ENCODE results near the gene SBNO2. TPM values are rescaled to one million over a fixed set of nuclear protein-coding genes. Genes with fewer than 3 reads are reported as not detected.
"Not testable (repeated sequence)": the region's sequence is repeated elsewhere in the genome, so short reads cannot be mapped to it uniquely, and the experiment has no call there.

The SBNO2 gene
- polyA plus RNA-seq, 10 donors: 6.1 to 14.5 (median 10.4) TPM

DNA sequence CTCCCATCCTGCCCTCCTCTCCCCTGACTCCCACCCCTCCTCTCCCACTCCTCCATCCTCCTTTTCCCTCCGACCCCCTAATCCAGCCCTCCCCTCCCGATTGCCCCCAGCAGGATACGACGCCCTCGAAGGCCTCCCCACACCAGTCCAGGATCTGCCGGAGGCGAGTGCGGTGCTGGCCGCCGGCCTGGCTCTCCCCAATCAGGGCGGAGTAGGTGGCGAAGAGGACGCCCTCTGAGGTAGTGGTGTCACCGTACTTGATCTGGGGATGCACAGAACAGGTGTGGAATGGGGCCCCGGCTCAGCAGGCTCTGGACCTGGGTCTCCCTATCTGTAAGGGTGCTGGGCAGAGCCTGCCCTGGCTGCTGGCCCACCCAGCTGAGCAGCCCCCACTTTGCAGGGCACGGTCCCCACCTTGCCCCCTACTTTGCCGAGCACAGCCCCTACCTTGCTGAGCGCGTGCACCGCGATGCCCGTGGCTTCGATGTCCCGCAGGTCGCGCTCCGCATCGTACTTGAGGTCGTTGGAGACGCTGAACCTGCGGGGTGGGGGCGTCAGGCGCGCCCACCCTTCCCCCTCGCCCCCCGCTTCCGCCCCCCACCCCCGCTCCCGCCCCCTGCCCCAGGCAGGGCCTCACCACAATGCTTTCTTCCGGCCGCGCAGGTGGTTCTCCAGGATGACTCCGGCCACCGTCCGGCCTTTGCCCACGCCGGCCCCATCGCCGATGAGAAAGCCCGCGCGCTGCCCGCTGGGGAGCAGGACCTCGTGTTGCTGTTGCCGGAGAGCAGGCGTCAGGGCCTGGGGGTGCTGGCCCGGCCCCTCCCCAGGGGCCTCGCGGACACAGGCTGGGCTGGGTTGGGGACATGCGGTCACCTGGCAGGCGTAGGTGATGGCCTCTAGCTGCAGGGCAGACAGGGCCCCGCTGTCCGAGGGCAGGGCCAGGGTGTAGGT, 51.8 kb downstream of the SBNO2 start:
- DNase-seq: no peak

DNA sequence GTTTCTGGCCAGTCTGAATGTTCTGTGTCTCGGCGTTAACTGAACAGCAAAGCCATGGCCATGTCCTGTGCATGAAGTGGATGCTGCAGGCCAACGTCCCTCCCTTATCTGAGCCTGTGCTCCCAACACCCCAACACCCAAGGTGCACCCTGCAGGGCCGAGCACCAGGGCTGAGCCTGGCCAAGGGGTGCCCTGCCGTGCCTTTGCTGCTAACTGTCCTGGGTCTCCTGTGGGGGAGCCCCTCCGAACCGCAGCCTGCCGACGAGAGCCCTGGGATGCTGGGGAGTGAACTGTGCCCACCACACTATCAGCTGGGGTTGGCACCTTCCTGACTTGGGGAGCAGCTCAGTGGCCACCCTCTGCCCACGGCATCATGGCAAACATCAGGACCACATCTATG, 52.7 kb downstream of the SBNO2 start:
- no peak for DNase-seq

DNA sequence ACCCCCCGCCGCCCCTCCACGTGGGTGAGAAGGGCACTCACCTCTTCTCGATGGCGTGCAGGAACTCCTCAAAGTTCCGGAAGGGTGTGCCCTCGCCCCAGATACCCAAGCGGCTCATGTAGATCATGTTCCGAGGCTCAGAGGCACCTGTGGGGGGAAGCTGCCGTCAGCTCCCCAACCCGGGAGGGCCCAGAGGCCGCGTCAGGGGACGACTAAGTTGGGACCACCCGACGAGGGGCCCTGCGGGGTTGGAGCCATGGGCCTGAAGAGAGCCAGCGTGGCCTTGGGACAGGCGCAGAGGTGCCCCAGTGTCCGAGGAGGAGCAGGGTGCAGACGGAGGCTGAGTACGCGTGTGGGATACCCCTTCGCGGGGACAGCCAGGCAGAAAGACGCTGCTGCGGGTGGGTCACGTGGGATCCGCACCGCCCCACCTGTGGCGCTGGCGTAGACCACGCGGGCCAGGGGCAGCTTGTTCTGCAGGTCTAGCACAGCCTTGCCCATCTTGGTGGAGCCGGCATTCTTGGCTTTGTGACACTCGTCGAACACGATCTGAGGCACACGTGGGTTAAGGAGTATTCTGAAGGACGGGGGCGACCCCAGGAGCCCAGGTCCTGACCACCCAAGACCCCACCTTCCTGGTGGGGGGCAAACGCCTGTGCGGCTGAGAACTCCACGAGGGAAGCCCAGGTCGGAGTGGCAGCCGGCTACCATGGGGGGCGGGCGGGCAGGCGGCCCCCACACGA, 54.4 kb downstream of the SBNO2 start:
- DNase-seq: no peak

DNA sequence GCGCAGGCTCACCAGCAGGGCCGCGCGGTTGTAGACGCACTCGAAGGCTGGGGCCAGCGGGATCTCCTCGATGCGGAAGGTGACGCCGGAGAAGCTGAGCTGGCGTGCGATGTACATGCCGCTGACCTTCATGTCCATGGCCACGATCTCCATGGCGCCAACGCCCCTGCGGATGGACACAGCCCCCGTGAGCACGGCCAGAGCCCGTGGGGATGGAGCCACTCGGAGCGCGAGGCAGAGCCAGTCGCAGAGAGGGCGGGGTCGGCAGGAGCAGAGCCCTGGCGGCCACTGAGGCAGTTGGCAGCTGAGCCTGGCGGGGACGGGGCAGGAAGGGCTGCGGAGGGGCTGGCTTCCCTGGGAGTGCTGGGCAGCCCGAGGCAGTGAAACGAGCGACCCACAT, 55.1 kb downstream of the SBNO2 start:
- no peak for DNase-seq

DNA sequence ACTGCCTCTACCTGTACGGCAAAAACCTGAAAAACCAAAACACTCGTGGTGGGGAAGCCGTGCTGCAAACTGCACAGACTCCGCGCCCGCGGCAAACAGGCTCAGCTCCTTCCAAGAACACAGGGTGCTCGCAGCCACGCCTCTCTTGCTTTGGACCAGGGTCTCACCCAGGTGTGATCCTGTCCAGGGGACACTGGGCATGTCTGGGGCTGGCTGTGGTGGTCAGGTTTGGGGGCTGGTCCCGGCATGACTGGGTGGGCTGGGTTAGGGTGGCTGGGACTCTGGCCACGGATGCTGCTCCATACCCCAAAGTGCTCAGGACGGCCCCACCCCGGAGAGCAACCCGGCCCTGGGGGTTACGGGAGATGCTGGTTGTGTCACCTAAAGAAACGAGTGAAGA, 56.4 kb downstream of the SBNO2 start:
- no peak for DNase-seq

DNA sequence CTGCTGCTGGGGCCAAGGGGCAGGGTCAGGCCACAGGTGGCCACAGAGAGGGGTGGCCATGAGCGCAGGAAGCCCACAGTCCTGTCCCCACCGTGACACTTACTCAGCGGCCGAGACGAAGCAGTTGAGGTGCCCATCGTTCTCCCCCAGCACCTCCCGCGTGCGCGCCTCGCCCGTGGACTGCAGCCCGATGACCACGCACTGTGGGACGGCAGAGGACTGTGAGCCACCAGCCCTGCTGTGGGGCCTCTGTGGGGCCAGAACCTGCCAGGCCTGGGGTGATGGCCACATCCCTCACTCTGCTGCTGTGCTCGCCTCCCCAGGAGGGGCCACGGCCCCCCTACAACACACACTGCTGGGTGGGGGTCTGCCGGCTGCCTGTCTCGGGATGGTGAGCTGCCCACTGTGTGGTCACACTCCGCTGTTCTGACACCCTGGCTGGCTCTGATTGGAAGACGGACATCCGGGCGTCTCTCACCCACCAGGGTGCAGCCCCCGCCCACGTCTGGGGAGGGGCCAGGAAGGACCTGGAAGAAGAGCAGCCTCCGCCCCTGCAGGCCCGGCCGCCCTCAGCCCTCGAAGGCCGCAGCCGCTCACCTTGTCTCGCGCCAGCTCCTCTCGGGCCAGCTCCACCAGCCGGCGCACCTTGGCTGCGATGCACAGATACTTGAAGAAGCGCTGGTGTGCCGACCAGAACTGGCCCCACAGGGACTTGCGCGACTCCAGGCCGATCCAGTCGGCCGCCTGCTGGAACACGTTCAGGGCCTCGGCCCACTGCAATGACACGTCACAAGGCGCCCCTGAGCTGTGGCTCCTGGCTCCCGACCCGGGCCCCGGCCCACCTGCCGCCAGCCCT, 57.1 kb downstream of the SBNO2 start:
- no peak for DNase-seq

DNA sequence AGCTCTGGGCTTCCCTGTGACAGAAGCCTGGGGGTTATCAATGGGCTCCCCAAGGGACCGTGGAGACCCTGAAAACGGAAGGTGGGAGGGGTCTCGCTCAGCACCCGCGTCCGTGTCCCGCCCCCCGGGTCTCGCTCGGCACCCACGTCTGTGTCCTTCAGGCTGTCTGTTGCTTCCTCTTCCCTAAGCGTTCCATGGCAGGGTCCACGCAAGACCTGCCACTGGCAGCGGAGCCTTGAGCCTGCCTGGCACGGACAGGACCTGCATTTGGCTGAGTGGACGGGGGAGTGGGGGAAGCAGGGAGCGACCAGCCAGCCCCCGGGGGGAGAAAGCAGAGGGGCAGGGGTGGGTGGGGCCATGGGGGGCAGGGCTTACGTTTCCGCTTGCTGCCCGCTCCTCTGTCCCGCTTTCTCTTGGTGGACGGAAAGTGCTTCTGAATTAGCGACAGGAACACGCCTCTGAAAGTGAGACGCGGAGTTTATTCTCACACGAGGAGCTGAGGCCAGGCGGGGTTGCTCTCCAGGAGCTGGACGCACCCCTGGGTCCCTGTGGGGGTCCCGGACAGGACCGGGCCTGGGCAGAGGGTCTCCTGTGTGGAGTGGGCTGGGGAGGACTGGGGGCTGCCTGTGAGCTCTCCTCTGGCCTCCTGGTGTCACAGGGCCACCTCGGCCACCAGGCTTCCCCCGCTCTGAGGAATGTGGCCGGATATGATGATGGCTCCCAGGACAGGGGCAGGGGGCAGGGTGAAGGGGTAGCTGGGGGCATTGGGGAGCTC, 58.2 kb downstream of the SBNO2 start:
- no peak for DNase-seq

DNA sequence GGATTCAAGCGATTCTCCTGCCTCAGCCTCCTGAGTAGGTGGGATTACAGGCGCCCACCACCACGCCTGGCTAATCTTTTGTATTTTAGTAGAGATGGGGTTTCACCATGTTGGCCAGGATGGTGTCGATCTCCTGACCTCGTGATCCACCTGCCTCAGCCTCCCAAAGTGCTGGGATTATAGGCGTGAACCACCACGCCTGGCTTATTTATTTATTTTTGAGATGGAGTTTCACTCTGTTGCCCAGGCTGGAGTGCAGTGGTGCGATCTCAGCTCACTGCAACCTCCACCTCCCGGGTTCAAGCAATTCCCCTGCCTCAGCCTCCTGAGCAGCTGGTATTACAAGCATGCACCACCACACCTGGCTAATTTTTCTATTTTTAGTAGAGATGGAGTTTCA, 59.3 kb downstream of the SBNO2 start:
- not testable (repeated sequence) for DNase-seq

DNA sequence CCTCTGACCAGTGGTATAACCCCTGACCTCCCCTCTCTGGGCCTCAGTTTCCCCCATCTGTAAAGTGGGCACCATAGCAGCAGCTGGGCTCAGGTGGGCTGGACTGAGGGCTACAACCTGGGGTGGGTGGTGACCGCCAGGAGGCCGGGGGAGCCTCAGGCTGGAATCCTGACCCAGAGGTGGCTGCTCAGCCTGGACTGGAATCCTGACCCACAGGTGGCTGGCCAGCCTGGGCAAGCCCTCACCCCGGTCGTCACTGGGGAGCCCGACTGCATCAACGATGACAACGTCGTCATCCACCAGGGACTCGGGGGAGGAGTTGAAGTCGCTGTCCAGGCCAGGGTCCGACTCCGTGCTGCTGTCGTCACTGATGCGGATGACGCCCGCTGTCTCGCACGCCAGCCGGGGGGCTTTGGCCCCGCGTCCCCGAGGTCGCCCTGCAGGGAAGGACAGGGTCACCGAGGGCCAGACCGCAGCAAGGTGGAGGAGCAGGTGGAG, 60.0 kb downstream of the SBNO2 start:
- no peak for DNase-seq

DNA sequence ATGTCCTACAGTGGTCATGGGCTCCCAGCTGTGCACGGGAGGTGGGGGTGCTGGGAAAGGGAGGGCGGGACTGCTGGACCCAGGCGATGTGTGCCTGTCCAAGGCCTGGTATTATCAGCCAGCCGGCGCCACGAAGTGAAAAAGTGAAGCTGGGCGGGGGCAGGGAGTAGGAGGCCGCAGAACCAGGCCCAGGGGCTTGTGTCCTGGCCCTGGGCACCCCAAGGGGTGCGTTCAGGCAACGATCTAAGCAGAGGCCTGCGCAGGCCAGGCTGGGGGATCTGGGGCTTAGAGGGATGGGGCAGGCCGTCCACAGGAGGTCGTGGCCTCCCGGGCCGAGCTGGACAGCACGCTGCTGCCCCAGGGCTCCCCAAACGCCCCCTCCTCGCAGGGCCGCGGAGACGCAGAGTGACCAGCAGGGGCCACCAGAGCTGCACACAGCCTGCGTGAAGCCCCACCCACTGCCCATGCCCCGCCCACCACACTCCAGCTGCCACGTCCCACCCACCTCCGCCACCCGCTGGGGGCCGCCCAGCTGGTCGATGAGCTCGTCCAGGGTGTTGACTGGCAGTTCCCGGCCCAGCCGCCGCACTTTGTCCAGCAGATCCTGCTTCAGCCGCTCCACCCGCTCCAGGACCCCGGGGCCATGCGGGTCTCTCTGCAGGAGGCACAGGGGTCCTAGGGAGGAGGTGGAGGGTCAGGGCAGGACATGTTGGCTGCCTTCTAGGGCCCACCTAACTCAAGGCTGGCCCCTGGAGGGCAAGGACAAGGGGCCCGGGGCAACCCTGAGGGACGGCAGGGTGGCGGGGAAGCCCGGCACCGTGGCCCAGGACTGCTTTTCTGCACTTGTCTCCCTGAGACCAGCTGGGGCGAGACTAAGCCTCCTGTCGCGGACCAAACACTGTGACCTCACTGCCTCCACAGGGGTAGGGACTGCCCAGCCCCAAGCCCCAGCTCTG, 60.8 kb downstream of the SBNO2 start:
- DNase-seq: peak; percentile 89 to 95 (median 91)

DNA sequence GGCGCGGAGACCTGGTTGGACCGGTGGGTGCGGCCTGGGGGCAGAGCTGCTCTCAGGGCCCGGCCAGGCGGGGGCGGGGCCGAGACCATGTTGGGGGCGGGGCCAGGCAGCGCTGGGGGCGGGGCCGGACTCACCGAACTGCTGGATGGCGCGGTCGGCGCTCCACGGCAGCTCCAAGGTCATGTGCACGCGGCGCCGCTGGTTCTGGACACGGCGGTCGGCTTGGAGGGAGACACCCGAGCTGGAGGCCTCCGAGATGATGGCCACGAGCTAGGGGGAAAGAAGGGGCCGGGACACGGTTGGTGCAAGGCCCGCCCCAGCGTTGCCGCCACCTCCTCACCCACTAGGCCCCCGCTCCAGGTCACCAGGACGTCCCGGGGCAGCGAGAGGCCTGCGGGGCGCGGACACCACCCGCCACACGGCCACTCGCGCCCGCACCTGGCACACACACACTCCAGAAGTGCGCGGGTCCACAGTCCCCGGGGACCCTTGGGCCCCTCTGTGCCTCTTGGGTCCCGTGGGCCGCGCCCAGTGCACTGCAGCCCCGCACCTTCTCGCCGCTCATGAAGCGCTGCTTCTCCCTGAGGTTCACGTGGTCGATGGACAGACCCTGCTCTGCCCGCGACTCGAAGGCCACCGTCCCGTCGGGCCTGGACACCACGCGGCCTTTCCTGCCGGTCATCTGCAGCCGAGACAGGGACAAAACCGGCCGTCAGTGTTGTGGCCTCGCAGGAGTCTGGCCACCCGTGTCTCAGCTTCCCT, 61.6 kb downstream of the SBNO2 start:
- no peak for DNase-seq

DNA sequence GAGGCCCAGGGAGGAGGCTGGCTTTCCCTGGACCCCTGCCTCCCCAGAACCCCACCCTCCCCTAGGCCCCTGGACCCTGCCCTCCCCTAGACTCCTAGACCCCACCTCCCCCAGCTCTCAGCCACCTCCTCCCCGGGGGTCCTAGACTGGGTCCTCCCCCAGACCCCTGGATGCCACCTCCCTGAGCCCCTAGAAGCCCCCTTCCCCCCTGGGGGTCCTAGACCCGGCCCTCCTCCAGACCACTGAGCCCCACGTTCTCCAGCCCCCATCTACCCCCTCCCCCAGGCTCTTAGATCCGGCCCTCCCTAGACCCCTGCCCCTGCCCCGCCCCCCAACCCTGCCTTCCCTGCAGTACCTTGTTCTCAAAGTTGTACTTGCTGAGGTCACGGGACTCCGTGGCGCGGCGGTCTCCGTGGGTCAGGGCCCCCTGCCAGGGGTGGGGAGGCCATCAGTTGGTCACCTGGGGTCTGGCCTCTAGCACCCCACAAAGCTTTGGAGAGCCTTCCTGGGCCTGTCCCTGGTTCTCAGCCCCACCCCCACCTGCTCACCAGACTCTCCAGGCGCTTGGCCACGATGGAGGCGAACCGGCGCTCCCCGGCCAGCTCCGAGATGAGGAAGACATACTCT, 62.3 kb downstream of the SBNO2 start:
- DNase-seq: peak in 1 of 3 donors; percentile 60

DNA sequence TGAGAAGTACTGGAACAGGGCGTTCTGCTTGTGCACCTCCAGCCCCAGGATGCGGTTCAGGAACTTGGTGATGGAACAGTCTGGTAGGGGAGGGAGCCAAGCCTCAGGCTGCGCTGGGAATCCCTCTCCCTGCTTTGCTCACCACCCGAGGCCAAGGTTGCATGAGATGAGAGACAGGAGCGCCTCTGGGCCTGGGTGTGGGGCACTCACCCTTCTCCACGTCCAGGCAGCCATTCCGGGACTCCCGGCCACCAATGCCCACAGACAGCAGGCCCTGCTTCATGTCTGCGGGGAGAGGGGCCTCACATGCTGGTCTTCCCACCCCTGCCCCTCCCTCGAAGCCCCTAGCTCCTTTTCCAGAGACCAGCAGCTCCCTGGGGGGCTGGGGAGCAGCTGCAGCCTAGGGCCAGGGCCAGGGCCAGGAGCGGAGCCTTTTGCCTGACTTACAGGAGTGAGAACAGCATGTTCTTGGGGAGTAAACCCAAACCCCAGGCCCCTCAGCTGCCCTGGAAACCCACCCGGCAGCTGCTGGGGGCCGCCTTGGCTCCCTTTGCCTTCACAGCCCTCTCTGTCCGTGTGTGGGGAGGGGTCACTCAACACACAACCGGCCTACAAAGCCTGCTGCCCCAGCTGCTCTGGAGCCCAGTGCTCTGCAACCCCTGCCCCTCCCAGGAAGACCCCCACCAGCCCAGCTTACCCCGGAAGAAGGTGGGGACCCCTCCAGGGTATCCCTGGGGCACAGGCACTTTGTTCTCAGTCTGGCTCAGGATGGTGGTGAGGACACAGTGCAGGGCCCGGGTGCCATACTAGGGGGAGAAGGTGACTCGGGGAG, 63.0 kb downstream of the SBNO2 start:
- DNase-seq: peak in 1 of 3 donors; percentile 72

DNA sequence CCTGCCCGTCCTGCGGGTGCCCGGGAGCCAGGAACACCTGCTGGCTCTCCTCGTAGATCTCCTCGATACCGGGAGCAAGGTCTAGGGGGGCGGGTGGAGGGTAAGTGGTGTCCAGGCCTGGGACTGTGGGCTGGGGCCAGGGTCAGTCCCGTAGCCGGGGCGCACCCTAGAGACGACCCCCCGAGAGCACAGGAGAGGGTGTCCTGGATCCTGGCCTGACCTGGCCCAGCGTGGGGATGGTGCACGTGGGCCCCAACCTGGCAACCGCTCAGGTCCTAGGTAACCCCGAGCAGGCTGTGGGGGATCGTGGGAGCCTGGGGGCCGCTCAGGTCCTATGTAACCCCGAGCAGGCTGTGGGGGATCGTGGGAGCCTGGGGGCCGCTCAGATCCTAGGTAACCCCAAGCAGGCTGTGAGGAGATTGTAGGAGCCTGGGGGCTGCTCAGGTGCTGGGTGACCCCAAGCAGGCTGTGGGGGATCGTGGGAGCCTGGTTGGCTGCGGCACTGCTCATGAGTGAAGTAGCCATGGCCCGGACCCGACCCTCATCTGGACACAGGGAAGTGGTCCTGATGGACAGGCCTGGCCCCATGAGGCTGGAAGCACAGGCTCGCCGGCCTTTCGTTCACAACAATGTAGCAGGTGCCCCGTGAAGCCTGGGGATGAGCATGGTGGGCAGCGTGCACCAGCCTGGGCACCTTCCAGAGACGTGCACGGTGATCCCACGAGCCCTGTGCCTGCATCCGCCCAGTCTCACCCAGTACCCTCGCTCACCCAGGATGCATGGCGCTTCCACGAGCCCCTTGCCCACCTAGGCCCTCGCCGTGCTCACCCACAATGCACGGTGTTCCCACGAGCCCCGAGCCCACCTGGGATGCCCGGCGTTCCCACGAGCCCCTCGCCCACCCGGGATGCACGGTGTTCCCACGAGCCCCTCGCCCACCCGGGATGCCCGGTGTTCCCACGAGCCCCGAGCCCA, 64.1 kb downstream of the SBNO2 start:
- DNase-seq: no peak

DNA sequence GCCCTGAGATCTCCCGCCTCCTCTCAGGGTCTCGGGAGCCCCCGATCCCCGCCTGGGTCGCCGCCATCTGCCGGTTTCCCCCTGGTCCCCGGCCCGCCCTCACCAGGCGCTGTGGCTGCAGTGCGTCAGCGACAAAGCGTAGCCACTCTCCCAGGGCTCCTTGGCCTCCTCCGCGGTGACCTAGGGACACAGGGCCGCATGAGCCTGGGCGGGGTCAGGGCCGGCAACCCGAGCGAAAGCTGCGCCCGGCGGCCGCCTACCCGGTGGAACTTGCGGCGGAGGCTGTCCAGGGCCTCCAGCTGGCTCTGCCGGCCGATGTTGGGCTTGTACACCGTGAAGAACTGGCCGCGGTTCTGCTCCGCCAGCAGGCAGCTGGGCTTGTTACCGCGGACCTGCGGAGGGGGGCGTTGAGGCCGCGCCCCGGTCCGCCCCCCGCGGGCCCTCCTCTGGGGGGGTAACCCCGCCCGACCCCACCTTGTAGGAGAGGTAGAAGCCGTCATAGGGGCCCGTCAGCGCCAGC, 65.0 kb downstream of the SBNO2 start:
- peak in 1 of 3 donors; percentile 56 for DNase-seq

Data from muscle of back (tissue), 11 donors.